Esophagus squamous epithelium (tissue), 4 donors: ENCODE results near the gene RAB40A.

Experiments
- POLR2A ChIP-seq, 4 donors: fragments of 450-650 bp; IDR thresholded peaks; one replicate each; pipeline ENCODE4 v1.6.1; 2017; ENCODE audit warnings: antibody characterized with exemption in 4 of 4, mild to moderate bottlenecking in 4 of 4, moderate library complexity in 3 of 4
- TF ChIP-seq, protein P1 (sequence below), 6 experiments: fragments of 450-650 bp in 4 of 6; fragments of 200-600 bp in 2 of 6; sonication (generic) in 2 of 6; IDR thresholded peaks; one replicate each; pipeline ENCODE4 v1.5.1; 2016 to 2019; ENCODE audit warnings: antibody characterized with exemption in 6 of 6, mild to moderate bottlenecking in 4 of 6, moderate library complexity in 4 of 6

DNA sequence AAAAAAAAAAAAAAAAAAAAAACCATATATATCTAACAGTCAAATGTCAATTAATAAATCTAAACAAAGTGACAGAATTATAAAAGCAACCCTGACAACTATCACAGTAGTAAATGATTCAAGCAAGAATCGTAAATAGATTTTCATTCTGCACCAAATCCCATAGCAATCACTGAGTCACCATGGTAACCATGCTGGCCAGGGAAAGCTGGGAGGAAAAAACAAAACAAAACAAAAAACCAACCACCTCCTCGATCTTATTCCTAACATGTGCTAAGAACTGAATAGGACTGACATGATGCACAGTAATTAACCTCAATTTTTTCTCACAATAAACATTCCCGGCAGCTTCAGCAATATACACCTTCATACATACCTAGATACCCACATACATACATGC is 30.6 kb upstream of the RAB40A start:
- TF ChIP-seq, protein P1, sequence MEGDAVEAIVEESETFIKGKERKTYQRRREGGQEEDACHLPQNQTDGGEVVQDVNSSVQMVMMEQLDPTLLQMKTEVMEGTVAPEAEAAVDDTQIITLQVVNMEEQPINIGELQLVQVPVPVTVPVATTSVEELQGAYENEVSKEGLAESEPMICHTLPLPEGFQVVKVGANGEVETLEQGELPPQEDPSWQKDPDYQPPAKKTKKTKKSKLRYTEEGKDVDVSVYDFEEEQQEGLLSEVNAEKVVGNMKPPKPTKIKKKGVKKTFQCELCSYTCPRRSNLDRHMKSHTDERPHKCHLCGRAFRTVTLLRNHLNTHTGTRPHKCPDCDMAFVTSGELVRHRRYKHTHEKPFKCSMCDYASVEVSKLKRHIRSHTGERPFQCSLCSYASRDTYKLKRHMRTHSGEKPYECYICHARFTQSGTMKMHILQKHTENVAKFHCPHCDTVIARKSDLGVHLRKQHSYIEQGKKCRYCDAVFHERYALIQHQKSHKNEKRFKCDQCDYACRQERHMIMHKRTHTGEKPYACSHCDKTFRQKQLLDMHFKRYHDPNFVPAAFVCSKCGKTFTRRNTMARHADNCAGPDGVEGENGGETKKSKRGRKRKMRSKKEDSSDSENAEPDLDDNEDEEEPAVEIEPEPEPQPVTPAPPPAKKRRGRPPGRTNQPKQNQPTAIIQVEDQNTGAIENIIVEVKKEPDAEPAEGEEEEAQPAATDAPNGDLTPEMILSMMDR (IDR thresholded peaks at IDR 0.05), result no peak
- no peak for TF ChIP-seq POLR2A (IDR thresholded peaks at IDR 0.05)
